OCI-LY3 (cell line): ENCODE data around the gene PCDH20.

Source experiments
- H2AFZ ChIP-seq: fragments of 200-600, 300-600 bp; shearing (Covaris generic); 2 replicates; pipeline ENCODE4 v1.6.0; 2014; ENCODE audit warnings: antibody characterized with exemption, low read depth, low read length
- H3K27ac ChIP-seq: fragments of 200-600, 300-600 bp; sonication (generic); 2 replicates; pipeline ENCODE4 v1.5.1; 2014; ENCODE audit warnings: mild to moderate bottlenecking, low read length, moderate library complexity, mixed read lengths
- H3K27me3 ChIP-seq: fragments of 200-600, 300-600 bp; sonication (generic); 2 replicates; pipeline ENCODE4 v1.6.1; 2014; ENCODE audit warnings: low read depth, low read length, mixed read lengths
- H3K36me3 ChIP-seq: fragments of 200-600, 300-600 bp; sonication (generic); replicated peaks from 2 replicates; pipeline ENCODE3; 2014; ENCODE audit warnings: low read depth, low read length, mixed read lengths
- H3K4me1 ChIP-seq: fragments of 300-600, 200-600 bp; sonication (generic); 2 replicates; pipeline ENCODE4 v1.6.1; 2014; ENCODE audit warnings: low read length, mixed read lengths
- H3K4me2 ChIP-seq: fragments of 200-600, 300-600 bp; sonication (generic); 2 replicates; pipeline ENCODE4 v1.6.1; 2014; ENCODE audit warnings: low read length, mixed read lengths
- H3K4me3 ChIP-seq: fragments of 300-600, 200-600 bp; sonication (generic); 2 replicates; pipeline ENCODE4 v1.5.1; 2014; ENCODE audit warnings: antibody characterized with exemption, mild to moderate bottlenecking, low read length, moderate library complexity
- H3K79me2 ChIP-seq: fragments of 300-600, 200-600 bp; shearing (Covaris generic); 2 replicates; pipeline ENCODE4 v1.6.1; 2014; ENCODE audit warnings: mild to moderate bottlenecking, low read length, mixed read lengths
- H3K9ac ChIP-seq: fragments of 300-600, 200-600 bp; shearing (Covaris generic); 2 replicates; pipeline ENCODE4 v1.6.0; 2014; ENCODE audit warnings: mild to moderate bottlenecking, low read length, moderate library complexity
- H3K9me3 ChIP-seq: fragments of 200-600, 300-600 bp; shearing (Covaris generic); 2 replicates; pipeline ENCODE4 v1.6.1; 2014; ENCODE audit warnings: low read length, mixed read lengths; ENCODE audit not compliant: insufficient read depth
- H4K20me1 ChIP-seq: fragments of 200-600, 300-600 bp; sonication (generic); 2 replicates; pipeline ENCODE4 v1.6.1; 2016; ENCODE audit warnings: low read length, mixed read lengths; ENCODE audit not compliant: insufficient read depth
- CTCF ChIP-seq: fragments of 200-600, 300-600 bp; sonication (generic); IDR thresholded peaks from 2 replicates; pipeline ENCODE4 v1.5.1; 2014; ENCODE audit warnings: antibody characterized with exemption, low read length, low read depth
- EZH2phosphoT487 ChIP-seq: fragments of 200-600 bp; shearing (Covaris generic); IDR thresholded peaks from 2 replicates; pipeline ENCODE4 v1.6.1; 2018; ENCODE audit warnings: antibody characterized with exemption, mixed run types, low read depth

Gene PCDH20

GRCh38 chr13:61423915-61424314, 8.3 kb upstream of the PCDH20 start:
- H3K79me2 ChIP-seq = no peaks in the 10 kb centered on the region
- no peak overlapping the region for H3K4me3 ChIP-seq
- no peak for TF ChIP-seq EZH2phosphoT487
- no peak for TF ChIP-seq CTCF
- no peak overlapping the region for H3K4me2 ChIP-seq
- no peaks in the 10 kb centered on the region for H3K27me3 ChIP-seq
- no peaks in the 10 kb centered on the region for H4K20me1 ChIP-seq
- no peak overlapping the region for H3K9ac ChIP-seq
- H3K4me1 ChIP-seq = no peaks in the 10 kb centered on the region
- no peak overlapping the region for H3K27ac ChIP-seq
- no peaks in the 10 kb centered on the region for H3K36me3 ChIP-seq
- H3K9me3 ChIP-seq = no peaks in the 10 kb centered on the region
- H2AFZ ChIP-seq = no peak overlapping the region

- Histone ChIP-seq H4K20me1 (no peaks in the 10 kb centered on the region), H3K4me2 (no peak overlapping the region), H3K27me3 (no peaks in the 10 kb centered on the region), H3K9me3 (no peaks in the 10 kb centered on the region), H3K9ac (no peak overlapping the region), H2AFZ (no peak overlapping the region; the same call in 1 of the 2 replicates), H3K4me1 (no peaks in the 10 kb centered on the region), H3K79me2 (no peaks in the 10 kb centered on the region), H3K4me3 (no peak overlapping the region), H3K27ac (no peak overlapping the region), H3K36me3 (no peaks in the 10 kb centered on the region)
- TF ChIP-seq EZH2phosphoT487 (no peak), CTCF (no peak)
Measured at GRCh38 chr13:61417086-61417570, 1.5 kb upstream of the PCDH20 start.

- H2AFZ ChIP-seq = no peak overlapping the region
- H3K4me1 ChIP-seq = no peaks in the 10 kb centered on the region
- no peaks in the 10 kb centered on the region for H3K79me2 ChIP-seq
- no peaks in the 10 kb centered on the region for H3K9me3 ChIP-seq
- no peaks in the 10 kb centered on the region for H4K20me1 ChIP-seq
- no peaks in the 10 kb centered on the region for H3K27me3 ChIP-seq
- H3K4me3 ChIP-seq = no peak overlapping the region
- H3K27ac ChIP-seq = no peak overlapping the region
- no peak overlapping the region for H3K9ac ChIP-seq
- no peak for TF ChIP-seq CTCF
- no peak for TF ChIP-seq EZH2phosphoT487
- H3K36me3 ChIP-seq = no peaks in the 10 kb centered on the region
- no peak overlapping the region for H3K4me2 ChIP-seq
Measured at GRCh38 chr13:61415058-61415721, 459 bp downstream of the PCDH20 start.

- no peaks in the 10 kb centered on the region for H4K20me1 ChIP-seq
Measured at GRCh38 chr13:61414686-61415057, 977 bp downstream of the PCDH20 start.

More at GRCh38 chr13:61414686-61415057, 977 bp downstream of the PCDH20 start:
- Histone ChIP-seq H3K4me2 (no peak overlapping the region), H3K4me1 (no peaks in the 10 kb centered on the region), H2AFZ (no peak overlapping the region), H3K9me3 (no peaks in the 10 kb centered on the region), H3K4me3 (no peak overlapping the region), H3K27ac (no peak overlapping the region), H3K27me3 (no peaks in the 10 kb centered on the region), H3K9ac (no peak overlapping the region), H3K36me3 (no peaks in the 10 kb centered on the region), H3K79me2 (no peaks in the 10 kb centered on the region)
- TF ChIP-seq EZH2phosphoT487 (no peak), CTCF (no peak)
